Effector memory CD8-positive, alpha-beta T cell (primary cell): ENCODE results near the gene GNAI1.

ENCODE experiments used
- ATAC-seq: fragments of 150-1000 bp; cut with Tn5 transposase; replicated peaks from 2 replicates; pipeline ENCODE4 v1.10.0; 2021; ENCODE audit warnings: mild to moderate bottlenecking, moderate library complexity
- DNase-seq, 3 experiments: peaks; one replicate each; pipeline ENCODE4 v3.0.0; 2021
- H3K27ac Mint-ChIP-seq, 2 donors: one replicate each; pipeline ENCODE4 v1.8.0; 2022; ENCODE audit warnings: mild to moderate bottlenecking in 2 of 2, mixed read lengths in 2 of 2, moderate library complexity in 2 of 2
- H3K27me3 Mint-ChIP-seq, 2 donors: one replicate each; pipeline ENCODE4 v1.8.0; 2022; ENCODE audit warnings: mixed read lengths in 2 of 2
- H3K36me3 Mint-ChIP-seq: one replicate; pipeline ENCODE4 v1.8.0; 2022; ENCODE audit warnings: mild to moderate bottlenecking, moderate library complexity, mixed read lengths; ENCODE audit not compliant: insufficient read depth
- H3K4me1 Mint-ChIP-seq, 2 donors: one replicate each; pipeline ENCODE4 v1.8.0; 2022; ENCODE audit warnings: low read depth in 2 of 2, mixed read lengths in 2 of 2
- H3K4me3 Mint-ChIP-seq, 2 donors: one replicate each; pipeline ENCODE4 v1.8.0; 2022; ENCODE audit warnings: mild to moderate bottlenecking in 2 of 2, mixed read lengths in 2 of 2, moderate library complexity in 2 of 2
- H3K9me3 Mint-ChIP-seq, 2 donors: one replicate each; pipeline ENCODE4 v1.8.0; 2022; ENCODE audit warnings: mixed read lengths in 2 of 2

Gene GNAI1

DNA sequence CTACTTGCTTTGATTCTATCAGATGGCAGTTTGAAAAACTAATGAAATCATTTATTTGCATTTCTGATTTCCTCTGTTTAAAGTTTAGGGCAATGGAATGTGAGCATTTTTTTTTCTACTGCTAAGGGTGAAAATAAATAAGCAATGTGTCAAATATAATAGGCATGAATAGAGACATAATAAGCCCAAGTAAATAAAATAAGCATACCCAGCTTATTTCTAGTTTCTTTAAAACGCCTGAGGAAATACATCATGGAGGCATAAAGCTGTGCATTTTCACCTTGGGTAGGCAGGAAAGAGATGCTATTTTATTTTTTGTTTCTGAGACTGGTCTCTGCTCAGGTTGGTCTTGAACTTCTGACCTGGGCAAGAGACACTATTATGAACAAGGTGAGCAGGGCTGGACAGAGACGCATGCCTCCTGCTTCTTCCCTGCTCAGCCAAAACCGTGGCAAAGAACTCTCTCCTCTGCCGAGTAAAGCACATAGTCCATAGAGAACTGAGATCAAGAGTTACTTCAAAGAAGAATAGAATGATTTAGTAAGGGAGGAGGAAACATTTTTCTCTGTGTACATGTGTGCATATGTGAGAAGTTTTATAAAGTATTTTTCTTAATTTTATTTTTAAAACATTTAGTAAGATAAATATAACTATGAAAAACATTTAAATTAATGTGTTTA lies 138.1 kb downstream of the GNAI1 start:
- DNase-seq, result no peak
- no peaks in the 10 kb centered on the region for H3K4me1 Mint-ChIP-seq

DNA sequence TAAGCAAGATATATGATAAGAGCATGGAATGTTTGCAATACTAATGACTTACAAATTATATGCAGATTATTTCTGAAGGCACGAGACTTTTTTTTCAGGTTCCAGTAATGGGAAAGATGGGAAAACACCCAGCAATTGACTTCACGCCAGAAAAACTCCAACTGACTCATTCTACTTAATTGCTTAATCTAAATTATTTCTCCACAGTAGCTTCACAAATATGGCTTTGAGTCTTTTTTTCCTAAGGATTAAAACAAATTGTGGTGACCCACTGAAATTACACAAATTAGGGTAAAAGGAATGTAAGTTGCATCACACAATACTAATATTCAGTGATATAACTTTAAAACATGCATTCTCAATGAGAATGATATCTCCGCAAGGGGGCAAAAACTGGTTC lies 138.7 kb downstream of the GNAI1 start:
- DNase-seq (no peak), ATAC-seq (no peak)
- H3K36me3 Mint-ChIP-seq, result no peaks in the 10 kb centered on the region

More for the DNA sequence above, 138.1 kb downstream of the GNAI1 start:
- no peaks in the 10 kb centered on the region for H3K36me3 Mint-ChIP-seq
- no peaks in the 10 kb centered on the region for H3K27me3 Mint-ChIP-seq
- no peak overlapping the region for H3K4me3 Mint-ChIP-seq
- H3K27ac Mint-ChIP-seq, result no peak overlapping the region
- peaks cover 0 to 6% of the 10 kb centered on the region in 2 donors for H3K9me3 Mint-ChIP-seq
- ATAC-seq, result no peak

DNA sequence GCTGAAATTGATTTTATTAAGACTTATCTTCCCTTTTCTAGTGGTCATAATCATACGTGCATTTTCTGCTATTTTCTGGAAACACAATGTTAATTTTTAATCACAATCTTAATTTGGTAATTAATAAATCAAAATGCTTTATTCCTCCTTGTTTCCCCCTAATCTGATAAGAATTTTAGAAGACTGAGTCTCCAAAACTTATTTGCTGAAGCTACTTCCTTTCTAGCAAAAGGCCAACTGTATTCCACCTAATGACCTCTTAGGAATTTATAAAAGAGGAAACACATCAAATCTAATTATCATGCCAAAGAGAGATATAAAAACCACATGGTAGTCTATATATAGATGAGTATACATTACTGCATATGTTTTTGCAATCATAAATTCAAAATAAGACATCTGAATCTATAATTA lies 140.6 kb downstream of the GNAI1 start:
- H3K4me1 Mint-ChIP-seq, result no peaks in the 10 kb centered on the region
- H3K36me3 Mint-ChIP-seq, result no peaks in the 10 kb centered on the region
- H3K4me3 Mint-ChIP-seq, result no peak overlapping the region
- no peaks in the 10 kb centered on the region for H3K27me3 Mint-ChIP-seq
- H3K27ac Mint-ChIP-seq, result no peak overlapping the region
- no peak for ATAC-seq
- no peak for DNase-seq
- H3K9me3 Mint-ChIP-seq, result peaks cover 0 to 6% of the 10 kb centered on the region in 2 donors

More for the DNA sequence above, 138.7 kb downstream of the GNAI1 start:
- peaks cover 0 to 6% of the 10 kb centered on the region in 2 donors for H3K9me3 Mint-ChIP-seq
- H3K4me3 Mint-ChIP-seq, result no peak overlapping the region
- no peaks in the 10 kb centered on the region for H3K27me3 Mint-ChIP-seq
- H3K27ac Mint-ChIP-seq, result no peak overlapping the region
- H3K4me1 Mint-ChIP-seq, result no peaks in the 10 kb centered on the region
